Prostate gland (tissue), 2 donors: ENCODE data around the gene LAG3.

Experiments used
- POLR2A ChIP-seq: fragments of 450-650 bp; IDR thresholded peaks from one replicate; pipeline ENCODE4 v1.6.1; 2016; ENCODE audit warnings: antibody characterized with exemption, mild to moderate bottlenecking
- POLR2AphosphoS5 ChIP-seq: sonication (generic); formaldehyde crosslinking; IDR thresholded peaks from one replicate; pipeline ENCODE4 v1.6.1; 2017; ENCODE audit warnings: antibody characterized with exemption
- TF ChIP-seq, protein P1 (sequence below), 4 experiments: fragments of 200-600 bp in 2 of 4; fragments of 450-650 bp in 2 of 4; sonication (generic) in 2 of 4; IDR thresholded peaks; 1 replicate in 3 of 4; 2 replicates in 1 of 4; pipeline ENCODE4 v1.5.1; 2016 to 2019; ENCODE audit warnings: antibody characterized with exemption in 4 of 4, mild to moderate bottlenecking in 2 of 4, moderate library complexity in 2 of 4

DNA sequence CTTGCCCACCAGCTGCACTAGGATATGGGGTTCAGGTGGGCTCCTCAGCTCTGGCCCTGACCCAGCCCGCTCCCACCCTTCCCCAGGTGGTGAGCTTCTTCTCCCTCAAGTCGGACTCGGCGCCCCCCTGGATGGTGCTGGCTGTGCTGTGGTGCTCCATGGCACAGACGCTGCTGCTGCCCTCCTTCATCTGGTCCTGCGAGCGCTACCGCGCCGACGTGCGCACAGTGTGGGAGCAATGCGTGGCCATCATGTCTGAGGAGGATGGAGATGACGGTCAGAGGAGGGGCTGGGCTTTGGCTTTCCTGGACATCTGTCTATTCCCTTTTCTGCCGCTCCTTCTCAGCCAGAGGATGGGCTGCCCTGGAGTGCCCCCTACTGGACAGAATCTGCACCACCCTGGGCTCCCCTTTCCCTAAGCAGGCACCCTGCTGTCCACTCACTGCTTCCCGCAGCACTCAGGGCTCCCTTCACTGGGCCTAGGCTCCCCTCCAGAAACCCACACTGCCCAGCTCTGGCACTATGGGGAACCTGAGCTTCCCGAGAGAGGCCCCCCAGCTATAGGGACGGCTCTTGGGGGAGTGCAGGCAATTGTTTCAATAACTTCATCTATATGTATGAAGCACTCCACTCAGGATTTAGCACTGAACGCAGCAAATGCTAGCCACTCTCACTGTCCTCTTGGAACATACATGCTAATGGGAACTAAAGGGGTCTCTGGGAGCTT, 53.2 kb downstream of the LAG3 start:
- TF ChIP-seq, protein P1, sequence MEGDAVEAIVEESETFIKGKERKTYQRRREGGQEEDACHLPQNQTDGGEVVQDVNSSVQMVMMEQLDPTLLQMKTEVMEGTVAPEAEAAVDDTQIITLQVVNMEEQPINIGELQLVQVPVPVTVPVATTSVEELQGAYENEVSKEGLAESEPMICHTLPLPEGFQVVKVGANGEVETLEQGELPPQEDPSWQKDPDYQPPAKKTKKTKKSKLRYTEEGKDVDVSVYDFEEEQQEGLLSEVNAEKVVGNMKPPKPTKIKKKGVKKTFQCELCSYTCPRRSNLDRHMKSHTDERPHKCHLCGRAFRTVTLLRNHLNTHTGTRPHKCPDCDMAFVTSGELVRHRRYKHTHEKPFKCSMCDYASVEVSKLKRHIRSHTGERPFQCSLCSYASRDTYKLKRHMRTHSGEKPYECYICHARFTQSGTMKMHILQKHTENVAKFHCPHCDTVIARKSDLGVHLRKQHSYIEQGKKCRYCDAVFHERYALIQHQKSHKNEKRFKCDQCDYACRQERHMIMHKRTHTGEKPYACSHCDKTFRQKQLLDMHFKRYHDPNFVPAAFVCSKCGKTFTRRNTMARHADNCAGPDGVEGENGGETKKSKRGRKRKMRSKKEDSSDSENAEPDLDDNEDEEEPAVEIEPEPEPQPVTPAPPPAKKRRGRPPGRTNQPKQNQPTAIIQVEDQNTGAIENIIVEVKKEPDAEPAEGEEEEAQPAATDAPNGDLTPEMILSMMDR (IDR thresholded peaks at IDR 0.05), result peak; percentile 89 to 94 (median 93)
- TF ChIP-seq POLR2A (no peak), POLR2AphosphoS5 (peak; percentile 55)
